ENCODE results near the gene TAP2.

DNA sequence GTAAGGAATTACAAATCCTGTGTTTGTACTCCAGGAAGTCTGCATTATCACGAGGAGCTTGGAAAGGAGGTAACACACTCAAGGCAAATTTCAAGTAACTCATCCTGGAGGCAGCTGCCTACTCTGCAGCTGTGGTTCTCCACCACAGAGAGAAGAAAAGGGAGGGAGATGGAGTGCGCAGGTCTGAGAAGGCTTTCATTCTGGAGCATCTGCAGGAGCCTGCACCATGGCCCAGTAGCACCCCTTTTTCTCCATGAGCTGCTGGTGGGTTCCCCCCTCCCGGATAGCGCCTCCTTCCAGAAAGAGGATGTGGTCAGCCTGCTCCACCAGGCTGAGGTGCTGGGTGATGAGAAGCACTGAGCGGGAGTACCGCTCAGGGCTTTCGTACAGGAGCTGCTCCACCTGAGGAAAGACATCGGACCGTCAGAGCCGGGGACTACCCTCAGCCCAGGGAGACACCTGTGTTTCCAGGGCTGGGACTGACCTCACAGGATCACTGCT is 6.9 kb upstream of the TAP2 start:
- TF ChIP-seq, protein P1, sequence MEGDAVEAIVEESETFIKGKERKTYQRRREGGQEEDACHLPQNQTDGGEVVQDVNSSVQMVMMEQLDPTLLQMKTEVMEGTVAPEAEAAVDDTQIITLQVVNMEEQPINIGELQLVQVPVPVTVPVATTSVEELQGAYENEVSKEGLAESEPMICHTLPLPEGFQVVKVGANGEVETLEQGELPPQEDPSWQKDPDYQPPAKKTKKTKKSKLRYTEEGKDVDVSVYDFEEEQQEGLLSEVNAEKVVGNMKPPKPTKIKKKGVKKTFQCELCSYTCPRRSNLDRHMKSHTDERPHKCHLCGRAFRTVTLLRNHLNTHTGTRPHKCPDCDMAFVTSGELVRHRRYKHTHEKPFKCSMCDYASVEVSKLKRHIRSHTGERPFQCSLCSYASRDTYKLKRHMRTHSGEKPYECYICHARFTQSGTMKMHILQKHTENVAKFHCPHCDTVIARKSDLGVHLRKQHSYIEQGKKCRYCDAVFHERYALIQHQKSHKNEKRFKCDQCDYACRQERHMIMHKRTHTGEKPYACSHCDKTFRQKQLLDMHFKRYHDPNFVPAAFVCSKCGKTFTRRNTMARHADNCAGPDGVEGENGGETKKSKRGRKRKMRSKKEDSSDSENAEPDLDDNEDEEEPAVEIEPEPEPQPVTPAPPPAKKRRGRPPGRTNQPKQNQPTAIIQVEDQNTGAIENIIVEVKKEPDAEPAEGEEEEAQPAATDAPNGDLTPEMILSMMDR (IDR thresholded peaks at IDR 0.05; ENCODE audit: low read length), result no peak
- TF ChIP-seq EZH2 (IDR thresholded peaks at IDR 0.05; ENCODE audit: borderline replicate concordance, low read length), result no peak

Measured in OCI-LY1 (cell line).